Stimulated activated CD4-positive, alpha-beta T cell treated with anti-CD3 and anti-CD28 coated beads, Interleukin-1b, Interleukin-23, amount 100 ng/mL, for 4 hours (primary cell): ENCODE results near the gene FHL2.

Experiments
- DNase-seq, 2 donors: peaks; one replicate each; pipeline ENCODE4 v3.0.0-alpha.2; 2020; ENCODE audit warnings: low read depth in 2 of 2

The FHL2 gene

GRCh38 chr2:105313877-105314276 lies 85.0 kb downstream of the FHL2 start:
- no peak for DNase-seq
